ENCODE data around the gene NPIPA8.
"Not testable (repeated sequence)": the region's sequence is repeated elsewhere in the genome, so short reads cannot be mapped to it uniquely, and the experiment has no call there.

Gene NPIPA8

DNA sequence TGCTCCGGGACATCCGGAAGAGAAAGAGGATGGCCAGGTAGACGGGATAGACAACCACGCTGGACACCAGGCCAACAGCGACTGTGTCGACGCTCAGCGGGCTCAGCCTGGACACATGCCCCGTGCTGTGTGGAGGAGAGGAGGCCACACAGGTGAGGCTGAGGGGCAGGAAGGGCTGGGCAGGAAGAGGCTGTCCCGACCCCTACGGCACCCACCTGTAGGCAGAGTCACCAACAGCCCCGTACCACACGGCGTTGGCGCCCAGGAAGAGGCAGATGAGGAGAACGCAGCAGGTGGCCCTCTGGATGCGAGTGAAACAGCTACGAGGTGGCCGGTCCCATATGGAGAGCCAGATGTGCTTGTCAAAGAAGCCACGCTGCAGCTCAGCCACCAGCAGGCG is at the start of gene NPIPA8:
TSS of gene NPIPA8 (minus strand) at position 101 of the 400 bp plus-strand sequence. CDS start 4,074 bp downstream, outside the sequence.
- DNase-seq, result not testable (repeated sequence)

DNA sequence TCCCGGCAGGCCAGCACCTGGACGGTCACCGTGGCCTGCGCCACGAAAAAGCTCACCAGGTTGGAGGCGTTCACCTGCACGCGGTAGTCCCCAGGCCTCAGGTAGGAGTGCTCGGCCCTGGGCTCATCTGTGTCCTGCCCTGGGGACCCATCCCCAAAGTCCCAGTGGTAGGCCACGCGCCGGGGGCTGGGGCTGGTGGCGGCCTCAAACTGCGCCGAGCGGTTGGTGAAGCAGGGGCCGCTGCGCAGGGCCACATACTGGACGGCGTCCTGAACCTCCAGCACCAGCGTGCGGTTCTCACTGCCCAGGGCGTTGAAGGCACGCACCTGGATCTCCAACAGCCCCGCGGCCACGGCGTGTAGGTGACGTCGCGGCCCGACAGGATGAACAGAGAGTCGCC is 48.7 kb upstream of the NPIPA8 start:
- DNase-seq, result not testable (repeated sequence)

DNA sequence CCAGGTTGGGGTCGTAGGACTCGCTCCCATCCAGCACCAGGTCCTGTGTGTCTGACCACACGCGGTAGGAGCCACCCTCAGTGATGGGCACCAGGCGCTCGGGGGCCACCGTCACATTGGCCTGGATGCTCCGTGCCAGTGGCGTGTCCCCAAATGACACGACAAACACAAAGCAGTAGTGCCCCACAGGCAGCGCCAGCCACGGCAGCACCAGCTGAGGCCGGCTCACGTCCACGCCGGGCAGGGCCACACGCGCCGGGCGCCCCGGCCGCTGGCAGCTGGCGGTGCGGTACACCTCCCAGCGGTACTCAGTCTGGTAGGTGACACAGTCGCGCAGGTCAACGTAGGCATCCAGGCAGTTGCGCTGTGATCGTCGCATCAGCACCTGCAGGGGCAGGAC is 48.3 kb upstream of the NPIPA8 start:
- not testable (repeated sequence) for DNase-seq

DNA sequence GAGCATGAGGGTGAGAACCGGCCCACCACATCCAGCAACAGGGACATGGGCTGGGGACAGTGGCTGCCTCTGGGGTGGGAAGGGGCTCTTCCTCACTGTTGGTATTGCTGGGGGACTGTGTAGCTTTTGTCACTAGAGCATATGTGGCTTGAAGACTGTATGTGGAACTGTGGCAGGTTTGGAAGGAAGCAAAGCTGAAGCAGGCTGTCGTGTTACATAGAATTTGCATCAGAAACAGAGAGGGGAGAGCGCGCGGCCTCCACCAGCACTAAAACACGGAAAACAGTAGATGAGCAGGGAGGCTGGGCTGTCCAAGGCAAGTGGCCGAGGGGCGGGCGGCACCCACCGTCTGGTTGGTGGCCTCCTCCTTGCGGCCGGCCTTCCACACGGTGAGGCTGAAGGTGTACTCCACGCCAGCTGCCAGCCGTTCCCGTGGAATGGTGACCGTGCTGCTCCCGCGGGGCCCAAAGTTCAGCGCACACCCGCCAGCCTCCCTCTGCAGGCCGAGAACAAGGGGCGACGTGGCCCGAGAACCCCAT is 47.6 kb upstream of the NPIPA8 start:
- DNase-seq, result not testable (repeated sequence)

DNA sequence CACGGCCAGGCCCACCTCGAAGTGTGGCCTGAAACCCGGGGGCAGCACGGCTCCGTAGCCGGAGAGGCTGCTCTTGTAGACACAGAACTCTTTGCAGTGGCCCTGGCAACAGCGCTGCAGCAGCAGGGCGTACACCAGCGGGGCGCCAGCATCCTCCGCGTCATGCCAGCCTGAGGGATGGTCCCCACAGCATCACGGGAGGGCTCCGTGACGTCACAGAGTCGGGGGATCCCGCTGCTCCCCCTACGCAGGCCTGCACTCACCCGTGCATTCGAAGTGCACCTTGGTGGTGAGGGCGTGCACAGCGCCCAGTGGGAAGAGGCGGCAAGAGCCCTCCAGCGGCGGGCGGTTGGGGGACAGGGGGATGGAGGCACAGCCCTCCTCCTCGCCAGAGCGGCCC is 46.2 kb upstream of the NPIPA8 start:
- not testable (repeated sequence) for DNase-seq

DNA sequence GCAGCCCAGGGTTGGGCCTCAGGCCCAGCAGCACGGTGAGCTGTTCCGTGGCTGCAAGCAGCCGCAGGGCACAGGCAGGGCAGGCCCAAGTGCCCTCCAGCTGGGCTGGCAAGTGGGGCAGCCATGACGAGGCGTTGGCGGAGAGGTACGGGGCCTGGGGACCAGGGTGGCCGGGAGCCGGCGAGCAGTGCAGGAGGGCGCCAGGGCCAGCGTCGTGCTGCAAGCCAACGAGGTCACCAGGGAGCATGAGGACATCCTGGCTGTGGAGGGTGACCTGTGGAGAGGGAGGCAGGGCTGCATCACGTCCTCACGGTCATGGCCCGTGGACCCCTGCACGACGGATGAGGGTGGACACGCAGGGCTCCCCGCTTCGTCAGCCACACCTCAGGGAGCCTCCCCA is 11.2 kb upstream of the NPIPA8 start:
- DNase-seq, result not testable (repeated sequence)

DNA sequence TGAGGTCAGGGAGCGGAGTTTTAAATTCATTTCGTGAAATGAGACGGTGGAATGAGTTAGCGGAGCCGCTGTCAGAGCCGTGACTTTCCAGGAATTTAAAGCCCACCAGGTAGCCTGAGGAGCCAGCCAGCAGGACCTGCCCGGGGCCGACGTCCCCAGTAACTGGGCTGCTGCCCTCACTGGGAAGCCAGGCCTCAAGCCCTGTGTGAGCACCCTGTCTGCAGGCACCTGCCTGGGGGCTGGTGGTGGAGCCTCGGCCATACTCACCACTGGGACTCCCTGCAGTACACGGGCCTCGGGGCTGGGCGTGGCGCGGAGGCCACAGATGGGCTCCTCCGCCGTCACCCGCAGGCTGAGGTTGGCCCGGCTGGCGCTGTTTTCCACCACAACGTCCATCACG is 10.5 kb upstream of the NPIPA8 start:
- not testable (repeated sequence) for DNase-seq

DNA sequence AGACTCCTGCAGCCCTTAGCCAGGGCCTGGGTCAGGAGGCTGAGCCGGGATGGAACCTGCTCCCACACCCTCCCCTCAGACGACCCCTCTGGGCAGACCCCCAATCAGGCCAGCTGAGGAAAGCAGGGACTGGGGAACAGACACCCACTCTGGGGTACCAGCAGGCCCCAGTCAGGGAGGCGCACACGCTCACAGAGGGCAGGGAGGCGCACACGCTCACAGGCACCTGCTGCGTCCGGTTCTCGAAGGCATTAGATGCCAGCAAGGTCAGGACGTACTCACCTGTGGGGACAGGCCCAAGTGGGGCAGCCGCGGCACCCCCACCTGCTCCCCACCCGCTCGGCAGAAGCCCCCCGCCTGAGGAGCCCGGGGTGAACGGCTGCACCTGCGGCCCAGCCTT is 8.1 kb upstream of the NPIPA8 start:
- DNase-seq, result not testable (repeated sequence)

DNA sequence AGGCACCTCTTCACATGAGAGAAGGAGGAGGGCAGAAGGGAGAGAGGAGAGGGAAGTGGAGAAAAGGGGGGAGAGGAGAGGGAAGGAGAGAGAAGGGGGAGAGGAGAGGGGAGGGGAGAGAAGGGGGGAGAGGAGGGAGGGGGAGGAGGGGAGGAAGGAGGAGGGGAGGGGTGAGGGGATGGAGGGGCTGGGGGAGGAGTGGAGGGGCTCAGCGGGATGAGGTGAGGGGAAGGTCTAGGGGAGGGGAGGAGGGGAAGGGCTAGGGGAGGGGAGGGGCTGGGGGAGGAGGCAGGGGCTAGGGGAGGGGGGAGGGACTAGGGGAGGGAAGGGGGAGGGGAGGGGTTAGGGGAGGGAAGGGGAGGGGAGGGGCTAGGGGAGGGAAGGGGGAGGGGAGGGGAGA is 5.5 kb upstream of the NPIPA8 start:
- not testable (repeated sequence) for DNase-seq

DNA sequence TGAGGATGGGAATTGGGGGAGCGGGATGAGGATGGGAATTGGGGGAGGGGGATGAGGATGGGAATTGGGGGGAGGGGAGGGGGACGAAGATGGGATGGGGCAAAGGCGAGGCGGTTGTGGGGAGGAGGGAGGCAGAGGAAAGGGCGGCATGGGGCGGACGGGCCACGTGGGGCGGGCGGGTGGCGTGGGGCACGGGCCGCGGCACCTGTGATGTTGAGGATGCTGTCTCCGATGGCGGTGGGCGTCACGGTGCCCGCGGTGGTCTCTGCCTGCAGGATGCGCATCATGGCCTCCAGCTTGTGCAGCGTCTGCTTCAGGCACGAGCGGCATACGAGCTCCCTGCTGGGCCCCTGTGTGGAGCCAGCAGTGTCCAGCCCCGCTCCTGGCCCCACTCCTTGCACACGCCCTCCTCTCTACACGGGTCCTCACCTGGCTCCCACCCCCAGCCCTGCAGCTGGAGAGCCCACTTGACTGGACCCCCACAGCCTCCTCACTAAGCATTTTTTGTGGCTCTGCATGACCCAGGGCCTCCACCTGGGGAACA is 5.0 kb upstream of the NPIPA8 start:
- DNase-seq, result not testable (repeated sequence)

DNA sequence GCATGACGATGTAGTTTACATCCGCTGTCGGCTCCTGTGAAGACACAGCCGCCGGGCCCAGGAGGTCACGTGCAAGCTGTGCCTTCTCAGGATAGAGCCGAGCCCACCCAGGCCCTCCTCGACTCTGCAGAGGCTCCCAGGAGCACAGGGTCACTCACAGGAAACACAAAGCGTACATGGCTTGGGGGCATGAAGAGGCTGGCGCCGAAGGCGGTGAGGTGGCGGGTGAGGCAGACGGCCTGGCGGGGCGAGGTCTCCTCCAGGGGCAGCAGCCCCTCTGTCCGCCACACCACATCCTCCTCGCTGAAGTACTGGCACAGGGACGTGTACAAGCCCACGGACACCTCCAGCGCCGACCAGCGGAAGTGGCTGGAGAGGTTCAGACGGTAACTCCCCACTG is 2.7 kb upstream of the NPIPA8 start:
- not testable (repeated sequence) for DNase-seq

DNA sequence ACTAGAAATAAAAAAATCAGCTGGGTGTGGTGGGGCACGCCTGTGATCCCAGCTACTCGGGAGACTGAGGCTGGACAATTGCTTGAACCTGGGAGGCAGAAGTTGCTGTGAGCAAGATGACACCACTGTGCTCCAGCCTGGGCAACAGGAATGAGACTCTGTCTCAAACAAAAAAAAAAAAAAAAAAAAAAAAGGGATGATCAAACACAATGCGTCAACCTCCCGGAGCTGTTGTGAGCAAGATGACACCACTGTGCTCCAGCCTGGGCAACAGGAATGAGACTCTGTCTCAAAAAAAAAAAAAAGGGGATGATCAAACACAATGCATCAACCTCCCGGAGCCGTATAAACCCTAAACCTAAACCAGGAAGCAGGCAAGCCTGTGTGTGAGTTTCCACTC is 24.7 kb downstream of the NPIPA8 start:
- not testable (repeated sequence) for DNase-seq

DNA sequence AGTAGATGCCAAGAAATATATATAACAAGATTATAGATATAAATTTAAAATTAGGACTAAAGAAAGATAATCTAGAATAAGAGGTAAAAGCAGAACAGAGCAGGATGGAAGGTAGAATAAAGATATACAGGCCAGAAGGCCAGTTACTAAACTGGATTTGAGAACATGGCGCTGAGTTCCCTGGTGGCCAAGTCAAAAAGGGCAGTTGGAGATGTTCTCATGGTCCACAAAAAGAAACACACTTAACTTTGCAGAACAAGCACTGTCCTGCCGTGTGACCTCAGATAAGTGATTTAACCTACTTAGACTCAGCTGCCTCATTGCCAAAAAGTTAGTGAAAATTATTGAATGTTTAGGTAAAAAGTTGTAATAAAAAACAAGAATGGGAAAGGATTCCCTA is 27.4 kb downstream of the NPIPA8 start:
- not testable (repeated sequence) for DNase-seq

DNA sequence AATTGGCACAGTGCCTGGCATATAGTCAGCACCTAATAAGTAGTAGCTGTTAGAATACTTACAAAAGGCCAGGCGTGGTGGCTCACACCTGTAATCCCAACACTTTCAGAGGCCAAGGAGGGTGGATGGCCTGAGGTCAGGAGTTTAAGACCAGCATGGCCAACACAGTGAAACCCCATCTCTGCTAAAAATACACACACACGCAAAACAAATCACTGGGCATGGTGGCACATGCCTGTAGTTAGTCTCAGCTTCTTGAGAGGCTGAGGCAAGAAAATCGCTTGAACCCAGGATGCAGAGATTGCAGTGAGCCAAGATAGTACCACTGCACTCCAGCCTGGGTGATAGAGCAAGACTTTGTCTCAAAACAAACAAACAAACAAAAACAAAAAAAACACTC is 29.3 kb downstream of the NPIPA8 start:
- not testable (repeated sequence) for DNase-seq

DNA sequence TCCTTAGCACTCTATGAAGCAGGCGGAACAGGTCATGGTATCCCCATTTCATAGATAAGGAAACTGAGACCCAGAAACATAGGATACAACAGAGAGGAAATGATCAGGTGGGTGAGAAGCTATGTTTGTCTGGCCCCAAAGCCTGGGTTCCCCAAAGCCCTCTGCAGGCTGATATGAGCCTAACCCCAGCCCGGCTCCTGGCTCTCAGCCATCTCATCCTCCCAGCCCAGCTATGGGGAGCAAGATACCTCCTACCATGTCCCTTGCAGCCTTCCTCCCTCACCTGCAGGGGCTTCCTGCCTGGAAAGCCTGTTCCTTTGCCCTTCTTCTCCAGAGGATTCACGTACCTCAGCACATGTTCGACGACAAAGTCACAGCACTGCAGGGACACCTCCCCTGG is 30.5 kb downstream of the NPIPA8 start:
- not testable (repeated sequence) for DNase-seq

DNA sequence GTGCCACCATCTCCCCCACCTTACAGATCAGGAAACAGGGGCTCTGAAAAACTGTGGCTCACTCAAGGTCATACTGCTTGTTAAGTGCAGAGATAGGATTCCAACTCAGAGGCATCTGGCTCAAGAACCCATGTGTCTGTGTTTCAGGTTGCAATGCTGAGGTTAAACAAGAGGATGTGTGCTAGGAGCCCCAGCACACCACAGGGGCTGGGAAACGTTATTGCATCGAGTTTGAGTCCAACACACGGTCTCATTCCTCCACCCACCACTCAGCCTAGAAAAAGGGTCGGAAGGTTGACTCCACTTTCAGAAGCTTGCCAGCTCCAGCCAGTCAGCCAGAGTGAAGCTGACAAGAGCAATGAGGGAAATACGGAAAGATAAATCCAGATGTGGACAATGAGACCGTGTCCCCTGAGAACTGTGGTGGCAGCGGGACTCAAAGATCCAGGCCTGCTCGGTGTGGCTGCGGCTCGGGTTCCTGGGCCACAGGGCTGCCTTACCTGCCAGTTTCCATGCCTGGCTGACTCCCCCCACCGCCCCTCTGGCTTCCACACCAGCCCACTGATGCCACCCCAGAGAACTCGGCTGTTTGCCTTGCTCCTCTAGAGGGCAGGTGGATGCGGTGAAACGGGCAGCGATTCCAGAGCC is 33.4 kb downstream of the NPIPA8 start:
- not testable (repeated sequence) for DNase-seq

DNA sequence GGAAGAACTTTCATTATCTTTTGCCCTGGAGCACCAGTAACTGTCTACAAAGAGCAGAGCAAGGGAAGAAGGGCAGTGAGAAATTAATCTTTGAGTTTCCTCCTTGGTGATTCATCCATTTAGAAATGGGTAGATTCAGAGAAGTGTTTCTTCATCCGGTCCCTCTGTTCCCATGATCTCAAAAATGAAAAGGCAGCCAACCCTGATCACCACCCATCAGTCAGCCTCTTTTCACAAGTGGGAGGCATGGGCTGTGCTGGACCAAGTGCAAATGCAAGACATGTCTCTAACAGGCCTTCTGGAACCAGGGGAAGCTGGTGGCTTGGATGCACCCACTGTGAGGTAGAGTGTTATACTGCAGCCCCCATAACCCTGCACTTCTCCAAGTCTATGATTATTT is 38.8 kb downstream of the NPIPA8 start:
- not testable (repeated sequence) for DNase-seq

DNA sequence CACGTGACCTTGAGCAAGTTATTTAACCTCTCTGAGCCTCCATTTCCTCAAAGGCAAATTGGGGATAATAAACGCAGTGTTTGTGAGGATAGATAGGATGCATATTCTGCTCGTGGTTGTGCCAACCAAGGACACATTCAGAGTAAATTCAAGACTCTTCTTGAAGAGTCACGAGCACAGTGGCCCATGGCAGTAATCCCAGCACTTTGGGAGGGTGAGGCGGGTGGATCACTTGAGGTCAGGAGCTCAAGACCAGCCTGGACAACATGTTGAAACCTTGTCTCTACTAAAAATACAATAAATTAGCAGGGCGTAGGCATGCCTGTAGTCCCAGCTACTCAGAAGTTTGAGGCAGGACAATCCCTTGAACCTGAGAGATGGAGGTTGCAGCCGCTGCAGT is 39.6 kb downstream of the NPIPA8 start:
- not testable (repeated sequence) for DNase-seq

DNA sequence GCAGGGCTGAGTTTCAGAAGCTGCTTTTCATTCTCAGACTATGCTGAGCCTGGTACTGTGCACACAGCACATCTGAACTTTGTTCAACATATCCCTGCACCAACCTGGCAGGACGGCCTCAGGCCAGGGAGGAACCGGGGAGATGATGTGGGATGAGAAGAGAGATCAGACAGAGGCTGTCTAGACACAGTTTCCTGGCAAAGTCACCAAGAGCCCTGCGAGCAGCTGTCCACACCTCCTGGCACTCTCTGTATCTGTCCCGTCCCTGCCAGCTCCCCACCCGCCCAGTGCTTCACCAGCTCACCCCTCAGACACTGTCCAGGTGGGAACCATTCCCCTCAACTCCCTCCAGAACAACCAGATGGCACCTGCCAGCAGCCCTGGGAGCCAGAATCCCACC is 42.2 kb downstream of the NPIPA8 start:
- not testable (repeated sequence) for DNase-seq

DNA sequence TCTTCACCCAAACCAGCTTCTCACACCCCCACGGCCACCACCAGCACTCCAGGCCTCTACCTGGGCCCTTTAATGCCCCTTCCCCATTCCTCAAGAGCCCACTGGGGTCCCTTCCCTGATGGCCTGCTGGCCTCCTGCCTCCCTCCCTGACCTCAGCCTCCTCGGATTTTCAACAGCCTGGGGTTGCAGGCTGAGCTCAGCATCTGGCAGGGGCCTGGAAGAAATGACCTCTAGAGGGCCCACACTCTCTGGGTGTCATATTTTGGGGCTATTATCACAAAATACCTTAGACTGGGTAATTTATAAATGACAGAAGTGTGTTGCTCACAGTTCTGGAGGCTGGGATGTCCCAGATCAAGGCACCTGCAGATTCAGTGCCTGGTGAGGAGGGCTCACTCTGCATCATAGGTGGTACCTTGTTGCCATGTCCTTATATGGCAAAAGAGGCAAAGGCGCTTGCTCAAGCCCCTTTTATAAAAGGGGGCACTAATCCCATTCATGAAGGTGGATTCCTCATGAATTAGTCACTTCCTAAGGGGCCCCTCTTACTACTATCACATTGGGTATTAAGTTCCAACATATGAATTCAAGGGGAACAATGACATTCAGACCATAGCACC is 43.1 kb downstream of the NPIPA8 start:
- DNase-seq, result not testable (repeated sequence)

DNA sequence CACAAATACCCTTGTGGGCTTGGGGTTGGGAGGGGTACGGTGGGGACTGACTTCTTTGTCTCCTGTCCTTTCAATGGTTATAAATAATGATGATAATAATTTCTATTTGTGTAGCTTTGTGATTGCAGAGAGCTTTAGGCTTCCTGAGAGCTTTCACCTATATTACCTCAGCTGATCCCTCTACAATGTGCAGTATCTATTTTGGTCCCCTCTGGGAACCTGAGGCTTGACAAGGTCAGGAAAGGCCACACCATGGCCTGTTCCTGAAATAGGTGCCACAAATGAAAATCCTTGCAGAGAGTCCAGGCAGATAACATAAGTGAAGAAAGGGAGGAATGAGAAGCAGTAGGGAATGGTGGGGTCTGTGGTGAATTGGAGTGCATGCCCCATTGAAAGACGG is 45.6 kb downstream of the NPIPA8 start:
- not testable (repeated sequence) for DNase-seq

DNA sequence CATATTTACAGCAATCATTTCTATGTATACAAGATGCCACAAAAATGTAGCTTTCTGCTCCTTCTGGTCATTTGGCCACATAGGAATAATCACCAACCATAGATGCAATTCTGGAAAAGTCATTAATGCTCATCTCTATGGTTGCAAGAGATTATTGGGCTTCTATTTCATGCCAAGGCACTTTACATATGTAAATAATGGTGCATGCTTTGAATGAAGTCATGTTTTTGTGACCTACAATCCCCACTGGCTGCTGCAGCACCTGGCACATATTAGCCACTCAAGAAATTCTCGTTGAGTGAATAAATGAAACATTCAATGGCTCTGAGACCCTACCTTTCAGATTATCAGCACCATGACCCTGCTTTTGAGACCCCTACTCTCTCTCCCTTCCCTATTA is 50.2 kb downstream of the NPIPA8 start:
- not testable (repeated sequence) for DNase-seq

DNA sequence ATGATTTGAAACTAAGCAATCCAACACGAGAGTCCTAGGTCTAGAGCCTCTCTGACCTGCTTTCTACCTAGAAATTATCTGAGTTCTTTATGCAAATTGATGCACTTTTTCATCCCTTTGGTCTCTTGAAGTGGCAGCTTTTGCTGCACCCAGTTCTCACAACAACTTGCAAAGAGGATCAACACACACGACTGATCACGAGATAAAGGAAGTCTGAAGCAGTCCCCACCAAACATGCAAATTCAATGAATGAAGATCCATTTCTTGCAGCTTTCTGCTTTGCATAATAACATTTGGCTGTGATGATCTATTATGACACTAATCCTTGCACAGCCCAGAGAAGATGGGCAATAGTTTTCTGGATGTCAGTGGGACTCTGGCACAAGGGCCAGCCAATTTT is 56.2 kb downstream of the NPIPA8 start:
- DNase-seq, result not testable (repeated sequence)

DNA sequence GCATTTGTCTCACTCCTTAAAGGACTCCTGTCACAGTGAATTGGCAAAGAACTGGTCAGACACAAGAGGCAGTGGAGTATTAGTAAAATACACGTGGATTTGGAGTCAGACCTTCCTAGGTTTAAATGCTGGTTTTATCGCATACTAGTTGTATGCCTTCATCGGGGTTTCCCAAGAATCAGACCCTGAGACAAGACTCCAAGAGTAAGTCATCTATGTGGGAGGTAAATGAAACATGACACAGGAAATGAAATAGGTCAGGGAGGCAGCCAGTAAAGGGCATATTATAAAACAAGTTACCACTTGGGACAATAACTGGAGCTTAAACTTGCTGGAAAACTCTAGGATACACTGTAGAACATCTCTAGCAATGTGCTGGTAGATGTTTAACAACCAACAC is 59.8 kb downstream of the NPIPA8 start:
- DNase-seq, result not testable (repeated sequence)
